Hematopoietic multipotent progenitor cell treated with erythropoietin and hydrocortisone succinate and interleukin-3 and kit ligand, for 8 days (in vitro differentiated cells): Measurements from ENCODE around the gene STXBP3.
"Not testable (repeated sequence)": the region's sequence is repeated elsewhere in the genome, so short reads cannot be mapped to it uniquely, and the experiment has no call there.

Source experiments
- DNase-seq: peaks from one replicate; pipeline ENCODE4 v3.0.0-alpha.2; 2015

The STXBP3 gene

GRCh38 chr1:108729481-108729880 is 17.0 kb upstream of the STXBP3 start:
- DNase-seq = no peak

GRCh38 chr1:108732398-108732797 is 14.1 kb upstream of the STXBP3 start:
- DNase-seq = no peak

GRCh38 chr1:108734171-108734865 is 12.2 kb upstream of the STXBP3 start:
- DNase-seq = no peak

GRCh38 chr1:108742253-108742652 is 4.2 kb upstream of the STXBP3 start:
- no peak for DNase-seq

- DNase-seq = no peak
These were observed 493 bp upstream of the STXBP3 start for GRCh38 chr1:108745980-108746381.

- peak; percentile 86 for DNase-seq
These were observed 837 bp downstream of the STXBP3 start for GRCh38 chr1:108747171-108747850.

GRCh38 chr1:108747898-108748297 is 1.4 kb downstream of the STXBP3 start:
- no peak for DNase-seq

- DNase-seq = no peak
These were observed 2.6 kb downstream of the STXBP3 start for GRCh38 chr1:108749081-108749480.

- no peak for DNase-seq
These were observed 4.2 kb downstream of the STXBP3 start for GRCh38 chr1:108750476-108751181.

GRCh38 chr1:108753363-108753762 is 6.9 kb downstream of the STXBP3 start:
- no peak for DNase-seq

GRCh38 chr1:108758796-108759195 is 12.3 kb downstream of the STXBP3 start:
- DNase-seq = no peak

- DNase-seq = no peak
These were observed 20.6 kb downstream of the STXBP3 start for GRCh38 chr1:108767115-108767514.

GRCh38 chr1:108767708-108768107 is 21.2 kb downstream of the STXBP3 start:
- DNase-seq = no peak

- DNase-seq = no peak
These were observed 31.4 kb downstream of the STXBP3 start for GRCh38 chr1:108777839-108778238.

GRCh38 chr1:108779455-108779854 is 33.0 kb downstream of the STXBP3 start:
- DNase-seq = no peak

GRCh38 chr1:108780937-108781574 is 34.6 kb downstream of the STXBP3 start:
- DNase-seq = peak; percentile 43

GRCh38 chr1:108781575-108781944 is 35.1 kb downstream of the STXBP3 start:
- not testable (repeated sequence) for DNase-seq

- no peak for DNase-seq
These were observed 38.8 kb downstream of the STXBP3 start for GRCh38 chr1:108785264-108785663.

GRCh38 chr1:108785880-108786279 is 39.4 kb downstream of the STXBP3 start:
- no peak for DNase-seq

GRCh38 chr1:108791790-108792189 is 45.3 kb downstream of the STXBP3 start:
- DNase-seq = no peak

- DNase-seq = no peak
These were observed 45.9 kb downstream of the STXBP3 start for GRCh38 chr1:108792420-108792819.

GRCh38 chr1:108799001-108799400 is 52.5 kb downstream of the STXBP3 start:
- DNase-seq = no peak

- DNase-seq = no peak
These were observed 54.6 kb downstream of the STXBP3 start for GRCh38 chr1:108801101-108801500.

GRCh38 chr1:108803548-108803947 is 57.1 kb downstream of the STXBP3 start:
- DNase-seq = no peak
